Skeletal muscle tissue (tissue), 4 donors: ENCODE results near the gene ZIC5. TPM values are rescaled to one million over a fixed set of nuclear protein-coding genes. Genes with fewer than 3 reads are reported as not detected.

Source experiments
- H3K27ac ChIP-seq: one replicate; pipeline ENCODE4 v1.7.0; 2013; ENCODE audit warnings: mild to moderate bottlenecking, low read depth, low read length, inconsistent platforms
- H3K27me3 ChIP-seq, 3 donors: one replicate each; pipeline ENCODE4 v1.7.0; 2013; ENCODE audit warnings: low read length in 3 of 3; ENCODE audit not compliant: control insufficient read depth in 3 of 3, insufficient read depth in 3 of 3
- H3K36me3 ChIP-seq, 3 donors: one replicate each; pipeline ENCODE4 v1.7.0; 2013; ENCODE audit warnings: low read length in 3 of 3; ENCODE audit not compliant: control insufficient read depth in 3 of 3, insufficient read depth in 3 of 3
- H3K4me1 ChIP-seq, 3 donors: one replicate each; pipeline ENCODE4 v1.7.0; 2013; ENCODE audit warnings: low read length in 3 of 3, mild to moderate bottlenecking in 3 of 3; ENCODE audit not compliant: control insufficient read depth in 3 of 3, insufficient read depth in 3 of 3
- H3K4me3 ChIP-seq, 3 donors: one replicate each; pipeline ENCODE4 v1.7.0; 2013; ENCODE audit warnings: low read length in 3 of 3
- H3K9ac ChIP-seq, 3 donors: one replicate each; pipeline ENCODE4 v1.7.0; 2013; ENCODE audit warnings: low read length in 3 of 3, mild to moderate bottlenecking in 3 of 3, moderate library complexity in 2 of 3, low read depth in 1 of 3
- H3K9me3 ChIP-seq, 3 donors: one replicate each; pipeline ENCODE4 v1.7.0; 2013; ENCODE audit warnings: low read length in 3 of 3; ENCODE audit not compliant: control insufficient read depth in 3 of 3
- total RNA-seq: library from RNA; depleted of rRNA; stranded (reverse); fragments of >200 nt; gene quantifications from one replicate; pipeline ENCODE4 v1.2.3, GENCODE V29; 2014
- donor health status: Osteomylitis.

The ZIC5 gene
- total RNA-seq, 1 donor from 2014 or later: not detected

- no peaks in the 10 kb centered on the region for H3K4me1 ChIP-seq
- H3K27ac ChIP-seq: no peak overlapping the region
- H3K4me3 ChIP-seq: no peak overlapping the region
- peaks cover 4 to 38% (median 22%) of the 10 kb centered on the region in 3 donors for H3K27me3 ChIP-seq
- no peaks in the 10 kb centered on the region for H3K36me3 ChIP-seq
- H3K9me3 ChIP-seq: no peaks in the 10 kb centered on the region
- no peak overlapping the region for H3K9ac ChIP-seq
Measured at GRCh38 chr13:99916366-99917103, 55.0 kb downstream of the ZIC5 start.

- no peaks in the 10 kb centered on the region for H3K9me3 ChIP-seq
- no peak overlapping the region for H3K9ac ChIP-seq
- H3K27me3 ChIP-seq: peaks cover 29 to 50% (median 41%) of the 10 kb centered on the region in 3 donors
- no peak overlapping the region for H3K27ac ChIP-seq
- H3K4me1 ChIP-seq: no peaks in the 10 kb centered on the region
- no peaks in the 10 kb centered on the region for H3K36me3 ChIP-seq
- H3K4me3 ChIP-seq: no peak overlapping the region
Measured at GRCh38 chr13:99913167-99913566, 58.4 kb downstream of the ZIC5 start.

Other genes starting within 250 kb of the ZIC5 start
- gene ZIC2, start 10.0 kb upstream of the ZIC5 start, total RNA-seq: not detected
- gene PCCA, start 117.3 kb upstream of the ZIC5 start, total RNA-seq: 229 TPM